SK-N-SH treated with all-trans-retinoic acid at 6 μM for 48 hours (cell line): ENCODE results near the gene TUG1.

ENCODE experiments used
- ATAC-seq: fragments of 200-7000 bp; cut with Tn5 transposase; 3 replicates; pipeline ENCODE4 v1.9.1; 2020; ENCODE audit warnings: mild to moderate bottlenecking, moderate library complexity
- ARNTL ChIP-seq: fragments of 450-650 bp; formaldehyde crosslinking; IDR thresholded peaks from 2 replicates; pipeline ENCODE4 v1.5.0; 2020; ENCODE audit warnings: low read depth, mild to moderate bottlenecking, moderate library complexity, borderline replicate concordance
- BACH2 ChIP-seq: fragments of 250-450 bp; sonication (Bioruptor Pico); IDR thresholded peaks from 2 replicates; pipeline ENCODE4 v1.9.0; 2021; ENCODE audit warnings: mild to moderate bottlenecking, borderline replicate concordance
- ESRRG ChIP-seq: fragments of 250-450 bp; sonication (Bioruptor Pico); IDR thresholded peaks from 2 replicates; pipeline ENCODE4 v1.6.1; 2021; ENCODE audit warnings: mild to moderate bottlenecking
- GLIS3 ChIP-seq: fragments of 250-450 bp; sonication (Bioruptor Pico); IDR thresholded peaks from 2 replicates; pipeline ENCODE4 v1.5.0; 2020; ENCODE audit warnings: mild to moderate bottlenecking, moderate library complexity
- ISL1 ChIP-seq: fragments of 250-450 bp; sonication (Bioruptor Pico); IDR thresholded peaks from 2 replicates; pipeline ENCODE4 v2.1.2; 2022; ENCODE audit warnings: mild to moderate bottlenecking, moderate library complexity
- OSR1 ChIP-seq: fragments of 250-450 bp; sonication (Bioruptor Pico); IDR thresholded peaks from 2 replicates; pipeline ENCODE4 v1.8.0; 2022; ENCODE audit warnings: moderate library complexity, mild to moderate bottlenecking, inconsistent platforms
- PPARA ChIP-seq: fragments of 250-450 bp; sonication (Bioruptor Pico); IDR thresholded peaks from 2 replicates; pipeline ENCODE4 v1.5.0; 2020; ENCODE audit warnings: mild to moderate bottlenecking, borderline replicate concordance
- SNAI2 ChIP-seq: fragments of 250-450 bp; sonication (Bioruptor Pico); IDR thresholded peaks from 2 replicates; pipeline ENCODE4 v1.5.0; 2020; ENCODE audit warnings: mild to moderate bottlenecking, moderate library complexity
- TOX ChIP-seq: fragments of 250-450 bp; sonication (Bioruptor Pico); IDR thresholded peaks from 2 replicates; pipeline ENCODE4 v1.8.0; 2021; ENCODE audit warnings: mild to moderate bottlenecking, moderate library complexity, borderline replicate concordance
- ZC3H10 ChIP-seq: fragments of 250-450 bp; sonication (Bioruptor Pico); IDR thresholded peaks from 2 replicates; pipeline ENCODE4 v1.5.1; 2021; ENCODE audit warnings: mild to moderate bottlenecking, moderate library complexity
- ZFP3 ChIP-seq: fragments of 250-450 bp; sonication (Bioruptor Pico); IDR thresholded peaks from 2 replicates; pipeline ENCODE4 v1.5.0; 2020; ENCODE audit warnings: mild to moderate bottlenecking, moderate library complexity
- ZFP30 ChIP-seq: fragments of 450-650 bp; formaldehyde crosslinking; IDR thresholded peaks from 2 replicates; pipeline ENCODE4 v1.5.0; 2022; ENCODE audit warnings: mild to moderate bottlenecking, moderate library complexity
- ZNF565 ChIP-seq: fragments of 450-650 bp; formaldehyde crosslinking; conservative IDR thresholded peaks from 2 replicates; pipeline ENCODE4 v1.5.0; 2020; ENCODE audit warnings: low read depth, mild to moderate bottlenecking, moderate library complexity
- ZNF70 ChIP-seq: fragments of 450-650 bp; formaldehyde crosslinking; IDR thresholded peaks from 2 replicates; pipeline ENCODE4 v1.5.0; 2020; ENCODE audit warnings: mild to moderate bottlenecking, moderate library complexity
- ZNF8 ChIP-seq: fragments of 450-650 bp; formaldehyde crosslinking; IDR thresholded peaks from 2 replicates; pipeline ENCODE4 v1.5.0; 2020; ENCODE audit warnings: mild to moderate bottlenecking, moderate library complexity
- TF ChIP-seq, protein P1 (sequence below): fragments of 250-450 bp; sonication (Bioruptor Pico); IDR thresholded peaks from 2 replicates; pipeline ENCODE4 v1.5.0; 2020; ENCODE audit warnings: mild to moderate bottlenecking, moderate library complexity
- TF ChIP-seq, protein P2 (sequence below): fragments of 250-450 bp; sonication (Bioruptor Pico); IDR thresholded peaks from 2 replicates; pipeline ENCODE4 v1.5.1; 2021; ENCODE audit warnings: mild to moderate bottlenecking, moderate library complexity
- TF ChIP-seq, protein P3 (sequence below): fragments of 250-450 bp; sonication (Bioruptor Pico); IDR thresholded peaks from 2 replicates; pipeline ENCODE4 v1.5.1; 2020; ENCODE audit warnings: low read depth, mild to moderate bottlenecking, moderate library complexity

TUG1 gene

DNA sequence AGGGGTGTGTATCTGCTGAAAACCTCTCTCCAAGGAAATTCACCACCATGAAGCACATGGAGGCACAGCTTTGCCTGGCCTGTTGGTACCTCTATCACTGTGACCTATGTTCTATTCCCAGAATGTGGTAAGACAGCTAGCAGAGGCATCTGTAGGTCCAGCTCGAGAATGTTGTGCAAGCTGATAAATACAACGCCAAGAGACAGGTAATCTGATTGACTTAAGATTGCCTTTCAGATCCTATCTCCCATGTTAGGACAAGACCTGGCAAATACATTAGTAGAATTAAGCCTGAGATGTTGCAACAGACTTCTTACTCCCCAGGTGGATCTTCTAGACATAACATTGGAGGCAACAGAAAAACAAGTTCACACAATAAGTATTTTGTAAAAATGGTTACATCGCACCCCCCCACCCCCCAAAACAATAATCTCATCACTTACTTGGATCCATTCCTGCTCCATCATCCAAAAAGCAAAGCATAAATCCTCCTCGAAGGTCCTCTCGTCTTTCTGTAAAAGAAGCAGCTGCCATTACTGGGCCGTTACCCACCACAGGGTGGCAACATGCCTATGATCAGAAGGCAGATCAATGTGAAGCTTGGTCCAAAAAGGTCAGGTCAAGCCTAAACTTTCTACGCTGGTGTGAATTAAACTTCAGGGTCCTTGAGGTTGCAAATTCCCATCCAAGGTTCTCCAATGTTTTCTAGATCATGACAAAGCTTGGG is 19.0 kb upstream of the TUG1 start (continued):
- TF ChIP-seq, protein P1, sequence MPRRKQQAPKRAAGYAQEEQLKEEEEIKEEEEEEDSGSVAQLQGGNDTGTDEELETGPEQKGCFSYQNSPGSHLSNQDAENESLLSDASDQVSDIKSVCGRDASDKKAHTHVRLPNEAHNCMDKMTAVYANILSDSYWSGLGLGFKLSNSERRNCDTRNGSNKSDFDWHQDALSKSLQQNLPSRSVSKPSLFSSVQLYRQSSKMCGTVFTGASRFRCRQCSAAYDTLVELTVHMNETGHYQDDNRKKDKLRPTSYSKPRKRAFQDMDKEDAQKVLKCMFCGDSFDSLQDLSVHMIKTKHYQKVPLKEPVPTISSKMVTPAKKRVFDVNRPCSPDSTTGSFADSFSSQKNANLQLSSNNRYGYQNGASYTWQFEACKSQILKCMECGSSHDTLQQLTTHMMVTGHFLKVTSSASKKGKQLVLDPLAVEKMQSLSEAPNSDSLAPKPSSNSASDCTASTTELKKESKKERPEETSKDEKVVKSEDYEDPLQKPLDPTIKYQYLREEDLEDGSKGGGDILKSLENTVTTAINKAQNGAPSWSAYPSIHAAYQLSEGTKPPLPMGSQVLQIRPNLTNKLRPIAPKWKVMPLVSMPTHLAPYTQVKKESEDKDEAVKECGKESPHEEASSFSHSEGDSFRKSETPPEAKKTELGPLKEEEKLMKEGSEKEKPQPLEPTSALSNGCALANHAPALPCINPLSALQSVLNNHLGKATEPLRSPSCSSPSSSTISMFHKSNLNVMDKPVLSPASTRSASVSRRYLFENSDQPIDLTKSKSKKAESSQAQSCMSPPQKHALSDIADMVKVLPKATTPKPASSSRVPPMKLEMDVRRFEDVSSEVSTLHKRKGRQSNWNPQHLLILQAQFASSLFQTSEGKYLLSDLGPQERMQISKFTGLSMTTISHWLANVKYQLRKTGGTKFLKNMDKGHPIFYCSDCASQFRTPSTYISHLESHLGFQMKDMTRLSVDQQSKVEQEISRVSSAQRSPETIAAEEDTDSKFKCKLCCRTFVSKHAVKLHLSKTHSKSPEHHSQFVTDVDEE (CRISPR knock-in tag) = no peak
- no peak for TF ChIP-seq BACH2 (CRISPR knock-in tag)
- no peak for TF ChIP-seq ZNF8 (CRISPR knock-in tag)
- TF ChIP-seq ZFP30 (CRISPR knock-in tag) = no peak
- TF ChIP-seq, protein P2, sequence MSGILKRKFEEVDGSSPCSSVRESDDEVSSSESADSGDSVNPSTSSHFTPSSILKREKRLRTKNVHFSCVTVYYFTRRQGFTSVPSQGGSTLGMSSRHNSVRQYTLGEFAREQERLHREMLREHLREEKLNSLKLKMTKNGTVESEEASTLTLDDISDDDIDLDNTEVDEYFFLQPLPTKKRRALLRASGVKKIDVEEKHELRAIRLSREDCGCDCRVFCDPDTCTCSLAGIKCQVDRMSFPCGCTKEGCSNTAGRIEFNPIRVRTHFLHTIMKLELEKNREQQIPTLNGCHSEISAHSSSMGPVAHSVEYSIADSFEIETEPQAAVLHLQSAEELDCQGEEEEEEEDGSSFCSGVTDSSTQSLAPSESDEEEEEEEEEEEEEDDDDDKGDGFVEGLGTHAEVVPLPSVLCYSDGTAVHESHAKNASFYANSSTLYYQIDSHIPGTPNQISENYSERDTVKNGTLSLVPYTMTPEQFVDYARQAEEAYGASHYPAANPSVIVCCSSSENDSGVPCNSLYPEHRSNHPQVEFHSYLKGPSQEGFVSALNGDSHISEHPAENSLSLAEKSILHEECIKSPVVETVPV = no peak
- no peak for TF ChIP-seq GLIS3 (CRISPR knock-in tag)
- TF ChIP-seq ZNF565 (CRISPR knock-in tag) = no peak

DNA sequence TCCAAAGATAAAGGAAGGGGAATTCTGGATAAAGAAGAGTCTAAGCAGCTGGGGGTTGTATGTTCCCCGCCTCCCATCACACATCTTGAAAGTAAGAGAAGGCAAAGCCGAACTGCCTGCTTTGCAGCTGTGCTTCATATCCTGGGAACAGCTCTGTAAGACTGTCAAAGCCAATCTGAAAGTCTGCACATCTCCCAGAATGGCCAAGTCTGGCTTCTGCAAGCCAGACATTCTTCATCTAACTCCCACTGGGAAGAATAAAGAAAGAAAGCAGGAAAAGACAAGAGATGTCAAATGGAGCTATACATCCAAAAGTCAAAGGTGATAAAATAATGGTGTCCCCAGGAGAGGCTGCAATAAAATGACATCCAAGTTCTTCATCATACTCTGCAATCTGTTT is 15.9 kb upstream of the TUG1 start:
- no peak for ATAC-seq
- TF ChIP-seq PPARA (no peak), OSR1 (CRISPR knock-in tag) (no peak), ZFP30 (CRISPR knock-in tag) (no peak), ZFP3 (no peak), ARNTL (CRISPR knock-in tag) (no peak), ZNF8 (CRISPR knock-in tag) (no peak), ZC3H10 (CRISPR knock-in tag) (no peak), TOX (CRISPR knock-in tag) (no peak), ZNF70 (no peak)
- TF ChIP-seq, protein P2 = no peak
- TF ChIP-seq, protein P1 (CRISPR knock-in tag) = no peak
- TF ChIP-seq, protein P3, sequence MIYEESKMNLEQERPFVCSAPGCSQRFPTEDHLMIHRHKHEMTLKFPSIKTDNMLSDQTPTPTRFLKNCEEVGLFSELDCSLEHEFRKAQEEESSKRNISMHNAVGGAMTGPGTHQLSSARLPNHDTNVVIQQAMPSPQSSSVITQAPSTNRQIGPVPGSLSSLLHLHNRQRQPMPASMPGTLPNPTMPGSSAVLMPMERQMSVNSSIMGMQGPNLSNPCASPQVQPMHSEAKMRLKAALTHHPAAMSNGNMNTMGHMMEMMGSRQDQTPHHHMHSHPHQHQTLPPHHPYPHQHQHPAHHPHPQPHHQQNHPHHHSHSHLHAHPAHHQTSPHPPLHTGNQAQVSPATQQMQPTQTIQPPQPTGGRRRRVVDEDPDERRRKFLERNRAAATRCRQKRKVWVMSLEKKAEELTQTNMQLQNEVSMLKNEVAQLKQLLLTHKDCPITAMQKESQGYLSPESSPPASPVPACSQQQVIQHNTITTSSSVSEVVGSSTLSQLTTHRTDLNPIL = no peak

DNA sequence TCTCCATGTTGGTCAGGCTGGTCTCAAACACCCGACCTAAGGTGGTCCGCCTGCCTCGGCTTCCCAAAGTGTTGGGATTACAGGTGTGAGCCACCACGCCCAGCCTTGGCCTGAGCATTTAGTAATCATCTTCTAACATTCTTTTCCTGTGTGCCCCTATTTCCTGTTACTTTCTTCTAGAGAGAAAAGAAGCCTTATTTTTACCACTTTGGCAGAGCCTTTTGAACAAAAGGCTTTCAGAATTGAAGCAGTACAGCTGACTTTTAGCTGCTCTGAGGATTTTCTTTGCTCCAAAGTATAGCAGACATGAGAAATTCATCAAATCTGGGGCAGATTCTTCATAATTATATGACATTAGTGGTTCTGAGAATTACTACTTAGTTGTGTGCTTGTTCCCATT is 13.9 kb upstream of the TUG1 start:
- TF ChIP-seq, protein P1 (CRISPR knock-in tag) = no peak
- TF ChIP-seq GLIS3 (CRISPR knock-in tag) (no peak), ZC3H10 (CRISPR knock-in tag) (no peak), OSR1 (CRISPR knock-in tag) (no peak), ZFP30 (CRISPR knock-in tag) (no peak), TOX (CRISPR knock-in tag) (no peak), ZNF70 (no peak), SNAI2 (CRISPR knock-in tag) (no peak), ESRRG (CRISPR knock-in tag) (no peak), BACH2 (CRISPR knock-in tag) (no peak), ZNF565 (CRISPR knock-in tag) (no peak), ISL1 (no peak), ARNTL (CRISPR knock-in tag) (no peak), PPARA (no peak)
- TF ChIP-seq, protein P3 = no peak
- ATAC-seq = no peak
